Activated T-helper 1 cell treated with Interleukin-2 at 50 U/mL for 16 hours (primary cell): ENCODE results near the gene FAM174C.

Source experiments
- DNase-seq: peaks from one replicate; pipeline ENCODE4 v3.0.0-alpha.2; 2020; ENCODE audit warnings: low read depth

FAM174C gene

GRCh38 chr19:1286487-1287353 lies 11.4 kb downstream of the FAM174C start:
- DNase-seq = no peak

GRCh38 chr19:1287354-1288225 lies 12.3 kb downstream of the FAM174C start:
- no peak for DNase-seq

- DNase-seq = no peak
Measured at GRCh38 chr19:1288226-1288612, 12.9 kb downstream of the FAM174C start.

GRCh38 chr19:1288833-1289685 lies 13.7 kb downstream of the FAM174C start:
- no peak for DNase-seq

- no peak for DNase-seq
Measured at GRCh38 chr19:1289686-1290025, 14.3 kb downstream of the FAM174C start.

GRCh38 chr19:1290196-1290702 lies 14.9 kb downstream of the FAM174C start:
- no peak for DNase-seq

- DNase-seq = no peak
Measured at GRCh38 chr19:1290703-1291651, 15.6 kb downstream of the FAM174C start.

- no peak for DNase-seq
Measured at GRCh38 chr19:1291761-1292418, 16.6 kb downstream of the FAM174C start.

- DNase-seq = no peak
Measured at GRCh38 chr19:1292419-1293151, 17.3 kb downstream of the FAM174C start.

GRCh38 chr19:1293782-1294604 lies 18.7 kb downstream of the FAM174C start:
- no peak for DNase-seq

GRCh38 chr19:1294688-1295087 lies 19.4 kb downstream of the FAM174C start:
- DNase-seq = no peak

- DNase-seq = peak; percentile 26
Measured at GRCh38 chr19:1295169-1296012, 20.1 kb downstream of the FAM174C start.

- no peak for DNase-seq
Measured at GRCh38 chr19:1296078-1296477, 20.7 kb downstream of the FAM174C start.

GRCh38 chr19:1296575-1297271 lies 21.4 kb downstream of the FAM174C start:
- no peak for DNase-seq

GRCh38 chr19:1298235-1298634 lies 22.9 kb downstream of the FAM174C start:
- no peak for DNase-seq

- DNase-seq = no peak
Measured at GRCh38 chr19:1299801-1300200, 24.5 kb downstream of the FAM174C start.
